ENCODE measurements around the gene PRPH. TPM values are rescaled to one million over a fixed set of nuclear protein-coding genes. Genes with fewer than 3 reads are reported as not detected.
"Not testable (repeated sequence)": the region's sequence is repeated elsewhere in the genome, so short reads cannot be mapped to it uniquely, and the experiment has no call there.

The PRPH gene
- total and polyA plus RNA-seq, 3 experiments from 2014 or later: not detected

DNA sequence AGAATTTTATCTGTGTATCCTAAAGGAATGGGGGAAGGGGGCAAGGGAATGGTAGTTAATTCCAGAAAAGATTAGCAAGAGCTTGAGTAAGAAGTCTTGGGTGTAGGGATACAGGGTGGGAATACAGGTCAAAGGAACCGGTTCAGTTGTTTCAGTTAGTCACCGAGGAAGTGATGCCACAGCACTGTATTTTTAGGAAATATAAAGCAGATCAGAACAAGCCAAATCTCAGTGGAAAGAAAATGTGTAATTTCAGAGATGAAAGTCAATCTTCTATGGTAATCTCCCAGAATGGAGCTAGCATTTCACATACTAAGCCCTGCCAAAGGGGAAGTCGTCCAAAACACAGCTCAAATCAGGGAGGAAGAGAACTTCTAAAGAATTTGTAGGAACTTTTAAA, 34.8 kb upstream of the PRPH start:
- peak overlapping the region in 1 of 8 donors; percentile 10 for H3K27ac Mint-ChIP-seq
- no peak for DNase-seq
- CTCF ChIA-PET: no interaction called here
- Histone ChIP-seq H3K4me3 (ENCODE audit: low read length) (no peak overlapping the region), H3K36me3 (ENCODE audit: insufficient read depth, low read length) (no peaks in the 10 kb centered on the region), H3K9me3 (ENCODE audit: low read length) (no peaks in the 10 kb centered on the region), H3K27ac (ENCODE audit: low read depth, low read length) (no peak overlapping the region), H3K4me1 (ENCODE audit: insufficient read depth, low read length) (no peaks in the 10 kb centered on the region), H3K27me3 (ENCODE audit: insufficient read depth, low read length, poor library complexity, severe bottlenecking) (no peaks in the 10 kb centered on the region)
- no peaks in the 10 kb centered on the region for H3K9me3 Mint-ChIP-seq
- no peaks in the 10 kb centered on the region for H3K36me3 Mint-ChIP-seq
- peaks cover 5 to 10% (median 6%) of the 10 kb centered on the region in 3 donors for H3K4me1 Mint-ChIP-seq
- POLR2A ChIA-PET: no interaction called here
- H3K27me3 Mint-ChIP-seq: no peaks in the 10 kb centered on the region
- peak overlapping the region in 1 of 7 donors; percentile 19 for H3K4me3 Mint-ChIP-seq

DNA sequence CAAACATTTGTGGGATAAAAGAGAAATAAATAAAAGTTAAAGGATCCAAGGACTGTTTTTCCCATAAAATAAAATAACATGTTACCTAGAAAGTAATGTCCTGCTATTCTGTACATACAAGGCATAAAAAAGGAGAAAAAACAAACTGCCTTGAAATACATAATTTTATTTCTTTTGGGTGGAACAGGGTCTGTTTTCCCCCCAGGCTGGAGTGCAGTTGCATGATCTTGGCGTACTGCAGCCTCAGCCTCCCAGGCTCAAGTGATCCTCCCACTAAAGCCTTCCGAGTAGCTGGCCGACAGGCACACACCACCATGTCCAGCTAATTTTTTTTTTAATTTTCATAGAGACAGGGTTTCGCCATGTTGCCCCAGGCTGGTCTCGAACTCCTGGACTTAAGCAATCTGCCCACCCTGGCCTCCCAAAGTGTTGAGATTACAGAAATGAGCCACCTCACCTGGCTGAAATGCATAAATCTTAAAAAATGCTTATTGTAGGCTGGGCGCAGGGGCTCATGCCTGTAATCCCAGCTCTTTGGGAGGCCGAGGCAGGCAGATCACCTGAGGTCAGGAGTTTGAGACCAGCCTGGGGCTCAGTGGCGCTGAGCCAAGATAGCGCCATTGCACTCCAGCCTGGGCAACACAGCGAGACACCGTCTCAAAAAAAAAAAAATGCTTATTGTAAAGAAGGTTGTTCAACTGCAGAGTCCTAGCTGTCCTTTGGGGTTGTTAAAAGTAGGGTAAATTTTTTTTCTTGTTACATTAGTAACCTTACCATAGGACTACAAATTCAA, 34.2 kb upstream of the PRPH start:
- Mint-ChIP-seq H3K27me3 (no peaks in the 10 kb centered on the region), H3K36me3 (peaks cover 0 to 4% (median 0%) of the 10 kb centered on the region in 3 donors), H3K9me3 (no peaks in the 10 kb centered on the region), H3K4me3 (no peak overlapping the region), H3K4me1 (peaks cover 8 to 15% (median 9%) of the 10 kb centered on the region in 3 donors), H3K27ac (no peak overlapping the region)
- DNase-seq: no peak
- no peaks in the 10 kb centered on the region for H3K27me3 ChIP-seq (ENCODE audit: insufficient read depth, low read length, poor library complexity, severe bottlenecking)
- peaks cover 4% of the 10 kb centered on the region for H3K4me1 ChIP-seq (ENCODE audit: insufficient read depth, low read length)
- H3K4me3 ChIP-seq (ENCODE audit: low read length): no peak overlapping the region
- CTCF ChIA-PET: no interaction called here
- POLR2A ChIA-PET: no interaction called here
- H3K36me3 ChIP-seq (ENCODE audit: insufficient read depth, low read length): no peaks in the 10 kb centered on the region
- H3K27ac ChIP-seq (ENCODE audit: low read depth, low read length): no peak overlapping the region
- no peaks in the 10 kb centered on the region for H3K9me3 ChIP-seq (ENCODE audit: low read length)

DNA sequence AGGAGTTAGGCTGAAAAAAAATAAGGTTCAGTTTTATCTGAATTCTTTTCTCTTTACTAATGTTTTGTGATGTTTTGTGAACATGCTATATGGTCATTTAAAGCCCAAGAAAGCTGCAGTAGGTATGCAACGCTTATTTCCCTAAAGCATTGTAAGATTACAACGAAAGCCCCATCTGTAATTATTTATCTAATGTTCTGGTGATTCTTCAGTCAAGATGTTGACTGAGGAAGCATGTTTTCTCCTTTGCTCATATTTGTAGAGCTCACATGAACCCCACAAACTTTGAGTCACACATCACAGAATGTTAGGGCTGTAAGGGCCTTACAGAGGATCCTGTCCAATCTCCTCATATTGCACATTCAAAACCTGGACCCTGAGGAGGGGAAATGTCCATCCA, 33.2 kb upstream of the PRPH start:
- no peaks in the 10 kb centered on the region for H3K9me3 Mint-ChIP-seq
- H3K9me3 ChIP-seq (ENCODE audit: low read length): no peaks in the 10 kb centered on the region
- no peaks in the 10 kb centered on the region for H3K27me3 Mint-ChIP-seq
- peaks cover 13 to 21% (median 14%) of the 10 kb centered on the region in 3 donors for H3K4me1 Mint-ChIP-seq
- no peak overlapping the region for H3K27ac ChIP-seq (ENCODE audit: low read depth, low read length)
- H3K4me3 ChIP-seq (ENCODE audit: low read length): no peak overlapping the region
- H3K36me3 Mint-ChIP-seq: peaks cover 0 to 4% (median 0%) of the 10 kb centered on the region in 3 donors
- no peak for DNase-seq
- peaks cover 8% of the 10 kb centered on the region for H3K4me1 ChIP-seq (ENCODE audit: insufficient read depth, low read length)
- no peaks in the 10 kb centered on the region for H3K27me3 ChIP-seq (ENCODE audit: insufficient read depth, low read length, poor library complexity, severe bottlenecking)
- H3K27ac Mint-ChIP-seq: no peak overlapping the region
- H3K36me3 ChIP-seq (ENCODE audit: insufficient read depth, low read length): no peaks in the 10 kb centered on the region
- CTCF ChIA-PET: no interaction called here
- H3K4me3 Mint-ChIP-seq: no peak overlapping the region
- POLR2A ChIA-PET: no interaction called here

DNA sequence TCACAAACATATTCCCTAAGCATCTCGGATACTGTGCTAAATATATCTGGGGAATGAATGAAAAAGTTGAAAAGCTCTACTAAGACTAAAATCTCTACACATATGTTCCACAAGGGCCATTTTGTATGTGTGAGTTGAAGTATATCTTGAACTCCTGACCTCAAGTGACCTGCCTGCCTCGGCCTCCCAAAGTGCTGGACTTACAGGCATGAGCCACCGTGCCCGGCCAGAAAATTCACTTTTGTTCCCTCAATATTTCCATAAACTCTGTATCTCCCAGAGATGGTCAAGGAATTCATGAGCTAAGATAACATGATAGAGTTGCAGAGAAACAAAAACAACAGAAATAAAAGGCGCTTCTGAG, 31.6 kb upstream of the PRPH start:
- peak overlapping the region; percentile 74 to 94 (median 82) for H3K4me3 Mint-ChIP-seq
- Histone ChIP-seq H3K9me3 (ENCODE audit: low read length) (no peaks in the 10 kb centered on the region), H3K36me3 (ENCODE audit: insufficient read depth, low read length) (no peaks in the 10 kb centered on the region), H3K27me3 (ENCODE audit: insufficient read depth, low read length, poor library complexity, severe bottlenecking) (no peaks in the 10 kb centered on the region), H3K4me1 (ENCODE audit: insufficient read depth, low read length) (peaks cover 8% of the 10 kb centered on the region), H3K27ac (ENCODE audit: low read depth, low read length) (peak overlapping the region; percentile 96), H3K4me3 (ENCODE audit: low read length) (no peak overlapping the region)
- no peaks in the 10 kb centered on the region for H3K9me3 Mint-ChIP-seq
- ChIA-PET CTCF (interaction anchor here (1.0 to 1.8 kb wide), 3 partner anchors 59 to 175 kb away, joined by 4 to 6 read pairs (median 5); partner anchors contain the start of gene TROAP), POLR2A (interaction anchor here (0.6 to 3.4 kb wide), 4 partner anchors 28 to 245 kb away, joined by 3 to 21 read pairs (median 4); partner anchors contain the start of genes PRKAG1 and TUBA1A)
- peak overlapping the region in 1 of 8 donors; percentile 6 for H3K27ac Mint-ChIP-seq
- DNase-seq: no peak
- peaks cover 0 to 4% (median 0%) of the 10 kb centered on the region in 3 donors for H3K36me3 Mint-ChIP-seq
- H3K4me1 Mint-ChIP-seq: peaks cover 18 to 35% (median 29%) of the 10 kb centered on the region in 3 donors
- H3K27me3 Mint-ChIP-seq: no peaks in the 10 kb centered on the region

DNA sequence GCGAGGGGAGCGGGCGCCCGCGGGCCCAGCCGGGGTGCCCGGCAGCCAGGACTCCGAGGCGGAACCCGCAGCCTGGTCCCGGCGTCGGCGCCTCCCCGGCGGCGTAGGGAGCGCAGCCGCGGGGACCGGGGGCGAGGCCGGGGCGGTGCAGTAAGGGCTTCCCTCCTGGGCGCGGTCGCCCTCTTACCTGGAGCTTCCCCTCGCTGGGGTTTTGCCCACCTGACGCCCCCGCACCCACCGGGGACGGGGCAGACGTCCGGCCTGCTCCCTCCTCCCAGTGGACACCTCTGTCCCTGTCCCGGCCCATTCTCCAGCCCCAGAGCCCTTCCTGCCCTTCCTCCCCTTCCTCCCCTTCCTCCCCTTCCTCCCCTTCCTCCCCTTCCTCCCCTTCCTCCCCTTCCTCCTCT, 30.5 kb upstream of the PRPH start:
- H3K4me1 ChIP-seq (ENCODE audit: insufficient read depth, low read length): peaks cover 8% of the 10 kb centered on the region
- H3K4me3 Mint-ChIP-seq: peak overlapping the region; percentile 91 to 99 (median 94)
- no peaks in the 10 kb centered on the region for H3K27me3 ChIP-seq (ENCODE audit: insufficient read depth, low read length, poor library complexity, severe bottlenecking)
- H3K36me3 Mint-ChIP-seq: peaks cover 0 to 13% (median 0%) of the 10 kb centered on the region in 3 donors
- no peaks in the 10 kb centered on the region for H3K36me3 ChIP-seq (ENCODE audit: insufficient read depth, low read length)
- peaks cover 21 to 39% (median 33%) of the 10 kb centered on the region in 3 donors for H3K4me1 Mint-ChIP-seq
- no peaks in the 10 kb centered on the region for H3K27me3 Mint-ChIP-seq
- H3K27ac ChIP-seq (ENCODE audit: low read depth, low read length): peak overlapping the region; percentile 96
- ChIA-PET CTCF (interaction anchor here (0.6 to 2.5 kb wide), 5 partner anchors 26 to 176 kb away, joined by 4 to 7 read pairs (median 5); partner anchors contain the start of genes DNAJC22 and TROAP), POLR2A (interaction anchor here (1.1 to 3.4 kb wide), 3 partner anchors 29 to 103 kb away, joined by 3 to 21 read pairs (median 7); partner anchors contain the start of genes SPATS2 and TUBA1A)
- peak overlapping the region in 6 of 8 donors; percentile 51 to 82 (median 72) for H3K27ac Mint-ChIP-seq
- peak in 3 of 5 donors; percentile 34 to 39 (median 34) for DNase-seq
- H3K9me3 ChIP-seq (ENCODE audit: low read length): no peaks in the 10 kb centered on the region
- H3K4me3 ChIP-seq (ENCODE audit: low read length): peak overlapping the region; percentile 93
- H3K9me3 Mint-ChIP-seq: no peaks in the 10 kb centered on the region

DNA sequence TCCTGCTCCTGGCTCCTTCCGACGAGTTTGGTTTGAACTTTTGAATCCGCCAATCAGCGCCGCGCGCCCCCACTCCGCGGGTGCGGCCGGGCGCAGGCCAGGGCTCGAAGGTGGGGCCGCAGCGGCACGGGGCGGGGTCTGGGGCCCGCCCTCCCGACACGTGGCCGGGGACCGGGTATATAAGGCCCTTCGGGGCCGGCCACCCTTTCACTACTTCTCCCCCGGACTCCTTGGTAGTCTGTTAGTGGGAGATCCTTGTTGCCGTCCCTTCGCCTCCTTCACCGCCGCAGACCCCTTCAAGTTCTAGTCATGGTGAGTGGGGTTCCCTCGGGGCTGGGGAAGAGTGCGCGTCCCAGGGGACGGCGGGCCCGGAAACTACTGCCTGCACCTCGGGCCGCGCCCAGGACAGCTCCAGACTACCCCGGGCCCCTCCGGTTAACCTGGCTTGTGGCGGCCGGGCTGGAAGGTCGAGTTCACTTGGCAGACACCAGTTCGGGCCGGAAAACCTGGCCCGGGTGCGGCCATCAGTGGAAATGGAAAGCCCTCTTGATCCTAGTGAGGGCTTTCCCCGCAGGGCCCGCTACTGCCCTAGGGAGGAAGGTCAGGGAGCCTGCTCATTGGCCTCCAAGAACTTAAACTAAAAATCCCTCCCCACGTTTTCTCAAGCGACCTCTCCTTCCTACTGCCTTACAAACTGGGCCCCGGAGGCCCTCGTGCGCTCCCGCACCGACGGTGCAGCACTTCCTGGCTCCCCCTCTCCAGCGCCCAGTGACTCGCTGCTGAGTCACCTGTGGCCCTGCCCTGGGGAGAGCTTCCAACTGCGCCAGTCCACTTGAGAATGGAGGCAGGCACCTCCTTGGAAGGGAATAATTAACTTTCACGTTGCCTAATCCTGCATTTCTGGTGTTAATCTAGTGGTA, 29.8 kb upstream of the PRPH start, which contains the start of gene TUBA1C:
Gene TUBA1C (plus strand): TSS at position 210 of the 920 bp plus-strand sequence. CDS start 100 bp downstream, at position 310.
- H3K27ac Mint-ChIP-seq: peak within 1 kb of the TSS; percentile 61 to 97 (median 92)
- no peaks in the 10 kb centered on the region for H3K9me3 Mint-ChIP-seq
- H3K36me3 Mint-ChIP-seq: peaks cover 0 to 19% (median 3%) of the 10 kb centered on the region in 3 donors
- Histone ChIP-seq H3K27ac (ENCODE audit: low read depth, low read length) (peak within 1 kb of the TSS; percentile 96), H3K9me3 (ENCODE audit: low read length) (no peaks in the 10 kb centered on the region), H3K4me1 (ENCODE audit: insufficient read depth, low read length) (peaks cover 8% of the 10 kb centered on the region), H3K36me3 (ENCODE audit: insufficient read depth, low read length) (peaks cover 6% of the 10 kb centered on the region), H3K4me3 (ENCODE audit: low read length) (peak within 1 kb of the TSS; percentile 93), H3K27me3 (ENCODE audit: insufficient read depth, low read length, poor library complexity, severe bottlenecking) (no peaks in the 10 kb centered on the region)
- H3K27me3 Mint-ChIP-seq: no peaks in the 10 kb centered on the region
- peak within 1 kb of the TSS; percentile 91 to 99 (median 94) for H3K4me3 Mint-ChIP-seq
- ChIA-PET CTCF (interaction anchor here (0.6 to 2.5 kb wide), 9 partner anchors 12 to 93 kb away, joined by 3 to 7 read pairs (median 4); partner anchors contain the start of gene DNAJC22), POLR2A (interaction anchor here (0.6 to 3.4 kb wide), 9 partner anchors 16 to 503 kb away, joined by 3 to 21 read pairs (median 7); partner anchors contain the start of genes LMBR1L, SPATS2, TROAP and TUBA1A)
- DNase-seq: peak; percentile 80 to 90 (median 82)
- H3K4me1 Mint-ChIP-seq: peaks cover 21 to 39% (median 33%) of the 10 kb centered on the region in 3 donors

DNA sequence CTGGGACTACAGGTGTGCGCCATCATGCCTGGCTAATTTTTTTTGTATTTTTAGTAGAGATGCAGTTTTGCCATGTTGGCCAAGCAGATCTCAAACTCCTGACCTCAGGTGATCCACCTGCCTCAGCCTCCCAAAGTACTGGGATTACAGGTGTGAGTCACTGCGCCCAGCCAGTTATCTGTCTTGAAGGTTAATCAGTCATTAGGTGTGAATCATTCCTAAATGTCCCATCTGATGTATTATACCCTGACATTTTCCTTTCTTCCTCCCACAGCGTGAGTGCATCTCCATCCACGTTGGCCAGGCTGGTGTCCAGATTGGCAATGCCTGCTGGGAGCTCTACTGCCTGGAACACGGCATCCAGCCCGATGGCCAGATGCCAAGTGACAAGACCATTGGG, 25.8 kb upstream of the PRPH start:
- H3K27ac ChIP-seq (ENCODE audit: low read depth, low read length); H3K27me3 ChIP-seq (ENCODE audit: insufficient read depth, low read length, poor library complexity, severe bottlenecking); H3K27me3 Mint-ChIP-seq; DNase-seq; H3K9me3 Mint-ChIP-seq; H3K4me1 ChIP-seq (ENCODE audit: insufficient read depth, low read length); H3K9me3 ChIP-seq (ENCODE audit: low read length); CTCF ChIA-PET; H3K4me3 ChIP-seq (ENCODE audit: low read length): not testable (repeated sequence)
- peaks cover 21% of the 10 kb centered on the region for H3K36me3 ChIP-seq (ENCODE audit: insufficient read depth, low read length)
- H3K4me3 Mint-ChIP-seq: peak overlapping the region in 1 of 7 donors; percentile 69
- H3K36me3 Mint-ChIP-seq: peaks cover 0 to 57% (median 12%) of the 10 kb centered on the region in 3 donors
- H3K27ac Mint-ChIP-seq: peak overlapping the region in 1 of 8 donors; percentile 62
- H3K4me1 Mint-ChIP-seq: peaks cover 18 to 30% (median 27%) of the 10 kb centered on the region in 3 donors
- POLR2A ChIA-PET: interaction anchor here (0.5 kb wide), 1 partner anchor 417 kb away, joined by 3 read pairs; the partner anchor contains the start of gene DDX23

Data from CD8-positive, alpha-beta memory T cell (primary cell).